ENCODE results near the gene RNU5D-1. TPM values are rescaled to one million over a fixed set of nuclear protein-coding genes. Genes with fewer than 3 reads are reported as not detected.

The RNU5D-1 gene
- total RNA-seq, 1 experiment from 2014 or later: not detected

DNA sequence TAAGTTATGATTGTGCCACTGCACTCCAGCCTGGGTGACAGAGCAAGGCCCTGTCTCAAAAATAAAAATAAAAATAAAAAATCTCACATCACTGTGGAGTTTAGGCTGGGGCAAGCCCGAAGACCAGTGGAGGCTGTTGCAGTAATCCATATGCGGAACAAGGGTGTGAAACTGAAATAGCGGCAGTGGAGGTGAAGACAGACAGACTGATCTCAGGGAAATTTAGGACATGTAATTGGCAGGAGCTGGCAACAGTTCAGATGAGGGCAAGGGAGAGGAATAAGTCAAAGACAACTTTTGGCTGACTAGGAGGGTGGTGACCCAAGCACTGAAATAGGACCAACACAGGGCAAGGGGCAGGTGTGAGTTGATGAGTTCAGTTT, 48.1 kb downstream of the RNU5D-1 start:
- TF ChIP-seq, protein P1, sequence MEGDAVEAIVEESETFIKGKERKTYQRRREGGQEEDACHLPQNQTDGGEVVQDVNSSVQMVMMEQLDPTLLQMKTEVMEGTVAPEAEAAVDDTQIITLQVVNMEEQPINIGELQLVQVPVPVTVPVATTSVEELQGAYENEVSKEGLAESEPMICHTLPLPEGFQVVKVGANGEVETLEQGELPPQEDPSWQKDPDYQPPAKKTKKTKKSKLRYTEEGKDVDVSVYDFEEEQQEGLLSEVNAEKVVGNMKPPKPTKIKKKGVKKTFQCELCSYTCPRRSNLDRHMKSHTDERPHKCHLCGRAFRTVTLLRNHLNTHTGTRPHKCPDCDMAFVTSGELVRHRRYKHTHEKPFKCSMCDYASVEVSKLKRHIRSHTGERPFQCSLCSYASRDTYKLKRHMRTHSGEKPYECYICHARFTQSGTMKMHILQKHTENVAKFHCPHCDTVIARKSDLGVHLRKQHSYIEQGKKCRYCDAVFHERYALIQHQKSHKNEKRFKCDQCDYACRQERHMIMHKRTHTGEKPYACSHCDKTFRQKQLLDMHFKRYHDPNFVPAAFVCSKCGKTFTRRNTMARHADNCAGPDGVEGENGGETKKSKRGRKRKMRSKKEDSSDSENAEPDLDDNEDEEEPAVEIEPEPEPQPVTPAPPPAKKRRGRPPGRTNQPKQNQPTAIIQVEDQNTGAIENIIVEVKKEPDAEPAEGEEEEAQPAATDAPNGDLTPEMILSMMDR (conservative IDR thresholded peaks at IDR 0.05): no peak

More for the DNA sequence above, 48.1 kb downstream of the RNU5D-1 start:
- Histone ChIP-seq H3T11ph (ENCODE audit: low read length) (no peak overlapping the region), H3K27ac (ENCODE audit: insufficient read length, low read depth, low read length) (no peak overlapping the region), H3K27me3 (ENCODE audit: insufficient read depth, low read length) (no peaks in the 10 kb centered on the region), H3K18ac (ENCODE audit: insufficient read length, low read depth, low read length) (no peak overlapping the region), H2BK120ac (ENCODE audit: low read depth, low read length, poor library complexity, severe bottlenecking) (no peak overlapping the region), H3K23ac (ENCODE audit: insufficient read length, low read depth, low read length) (no peak overlapping the region), H3K4me2 (ENCODE audit: insufficient read depth, insufficient read length, low read length) (no peak overlapping the region), H4K8ac (replicated peaks; ENCODE audit: insufficient read length, low read depth, low read length) (no peak overlapping the region), H3K79me2 (ENCODE audit: insufficient read depth, low read length) (no peaks in the 10 kb centered on the region), H3K9me3 (ENCODE audit: control insufficient read depth, low read depth, low read length) (no peaks in the 10 kb centered on the region), H3K9ac (ENCODE audit: extremely low read depth, insufficient read length, low read length) (no peak overlapping the region), H3K4ac (ENCODE audit: low read depth, low read length) (no peak overlapping the region), H3K56ac (ENCODE audit: insufficient read length, low read depth, low read length) (no peak overlapping the region), H4K20me1 (ENCODE audit: control insufficient read depth, insufficient read depth, insufficient read length) (no peaks in the 10 kb centered on the region), H3K4me1 (ENCODE audit: insufficient read depth, low read length) (peaks cover 10% of the 10 kb centered on the region; the same call in 1 of the 2 replicates), H2BK15ac (ENCODE audit: low read depth, low read length) (no peak overlapping the region), H3K79me1 (ENCODE audit: insufficient read depth, low read depth, low read length, poor library complexity, severe bottlenecking) (no peaks in the 10 kb centered on the region), H2BK12ac (ENCODE audit: insufficient read length, low read depth, low read length) (no peak overlapping the region), H3K14ac (ENCODE audit: insufficient read depth, low read length) (no peak overlapping the region), H2AK5ac (ENCODE audit: insufficient read length, low read length) (no peak overlapping the region), H2BK5ac (ENCODE audit: insufficient read length, low read length) (no peak overlapping the region), H4K91ac (ENCODE audit: insufficient read length, low read depth, low read length) (no peak overlapping the region), H4K5ac (ENCODE audit: insufficient read length, low read depth, low read length) (no peak overlapping the region), H3K23me2 (ENCODE audit: insufficient read length, low read depth, low read length, poor library complexity, severe bottlenecking) (no peaks in the 10 kb centered on the region), H2AFZ (ENCODE audit: low read length) (no peak overlapping the region), H2BK20ac (ENCODE audit: low read depth, low read length, poor library complexity, severe bottlenecking) (no peak overlapping the region)
- Mint-ChIP-seq H3K27me3 (ENCODE audit: low read depth) (no peaks in the 10 kb centered on the region; the same call in 1 of the 2 replicates), H3K36me3 (ENCODE audit: insufficient read depth in 1 of 3, low read depth in 3 of 3) (peaks cover 0 to 10% (median 0%) of the 10 kb centered on the region in 3 experiments; a peak in 3 of 7 replicates), H3K27ac (peak overlapping the region in 1 of 3 experiments; percentile 39; a peak in 1 of 7 replicates), H3K4me1 (peaks cover 19 to 22% of the 10 kb centered on the region in 2 experiments), H3K9me3 (no peaks in the 10 kb centered on the region; a peak in 1 of 5 replicates), H3K4me3 (no peak overlapping the region)
- no peak for DNase-seq
- no CpG with 5 or more reads among the region's 3 CpGs for WGBS (ENCODE audit: extremely low coverage, insufficient read length, low lambda C conversion rate)

Data from H9 (cell line).